ENCODE data around the gene GPR55.

- TF ChIP-seq CTCF (IDR thresholded peaks at IDR 0.05; ENCODE audit: low read length) = no peak
- TF ChIP-seq EZH2 (IDR thresholded peaks at IDR 0.05; ENCODE audit: borderline replicate concordance, low read length) = no peak
These were observed 26.9 kb downstream of the GPR55 start for GRCh38 chr2:230898016-230898712.
